Amygdala (tissue), 56 donors: ENCODE results near the gene DRAP1.
A peak's percentile ranks its signal among the peaks of the same experiment; 100 is the strongest.
"Not testable (repeated sequence)": the region's sequence is repeated elsewhere in the genome, so short reads cannot be mapped to it uniquely, and the experiment has no call there.

Experiments
- DNase-seq, 56 donors: peaks; one replicate each; lab custom pipeline; 2025; lab: John Stamatoyannopoulos, UW

Gene DRAP1

GRCh38 chr11:65885808-65886536 is 33.3 kb upstream of the DRAP1 start:
- DNase-seq: no peak

- DNase-seq: no peak
Measured at GRCh38 chr11:65886826-65887722, 32.2 kb upstream of the DRAP1 start.

GRCh38 chr11:65887723-65888162 is 31.5 kb upstream of the DRAP1 start:
- DNase-seq: peak in 1 of 56 donors; percentile 58

GRCh38 chr11:65888163-65888814 is 30.9 kb upstream of the DRAP1 start, which contains the start of gene FIBP:
FIBP (minus strand) TSS chr11:65888471; CDS start chr11:65888418, 53 bp downstream.
- DNase-seq: peak; percentile 61 to 98 (median 95)

GRCh38 chr11:65890324-65891218 is 28.7 kb upstream of the DRAP1 start, which contains the start of gene CCDC85B:
CCDC85B (plus strand) TSS chr11:65890673; CDS start chr11:65890784, 111 bp downstream.
- peak; percentile 70 to 100 (median 96) for DNase-seq

GRCh38 chr11:65891219-65892136 is 27.7 kb upstream of the DRAP1 start:
- DNase-seq: peak in 3 of 56 donors; percentile 25 to 55 (median 41)

- not testable (repeated sequence) for DNase-seq
Measured at GRCh38 chr11:65892137-65892540, 27.1 kb upstream of the DRAP1 start.

GRCh38 chr11:65892661-65893317 is 26.4 kb upstream of the DRAP1 start:
- DNase-seq: peak in 6 of 56 donors; percentile 19 to 56 (median 33)

- peak in 2 of 56 donors; percentile 17 to 33 for DNase-seq
Measured at GRCh38 chr11:65894034-65894591, 25.1 kb upstream of the DRAP1 start.

- no peak for DNase-seq
Measured at GRCh38 chr11:65895482-65895981, 23.7 kb upstream of the DRAP1 start.

- no peak for DNase-seq
Measured at GRCh38 chr11:65896034-65896999, 22.9 kb upstream of the DRAP1 start.

- no peak for DNase-seq
Measured at GRCh38 chr11:65897020-65897471, 22.2 kb upstream of the DRAP1 start.

GRCh38 chr11:65898656-65899355 is 20.4 kb upstream of the DRAP1 start:
- DNase-seq: no peak

GRCh38 chr11:65899356-65900124 is 19.7 kb upstream of the DRAP1 start:
- no peak for DNase-seq
